Activated naive CD4-positive, alpha-beta T cell treated with anti-CD3 and anti-CD28 coated beads, Interleukin-2, amount 50 U/mL, for 72 hours (primary cell): ENCODE data around the gene PKHD1. TPM values are rescaled to one million over a fixed set of nuclear protein-coding genes. Genes with fewer than 3 reads are reported as not detected.

Experiments
- ATAC-seq, 2 donors: fragments of 150-1000 bp; cut with Tn5 transposase; 2 replicates each; pipeline ENCODE4 v1.10.0; 2021; ENCODE audit warnings: mild to moderate bottlenecking in 2 of 2, moderate library complexity in 2 of 2
- DNase-seq, 2 donors: peaks; one replicate each; pipeline ENCODE4 v3.0.0; 2021 to 2022; ENCODE audit warnings: low spot score in 2 of 2
- H3K27ac Mint-ChIP-seq, 2 donors: one replicate each; pipeline ENCODE4 v1.8.0; 2022; ENCODE audit warnings: mild to moderate bottlenecking in 2 of 2, mixed read lengths in 2 of 2
- H3K36me3 Mint-ChIP-seq, 2 donors: one replicate each; pipeline ENCODE4 v1.8.0; 2022; ENCODE audit warnings: mixed read lengths in 2 of 2
- H3K9me3 Mint-ChIP-seq, 2 donors: one replicate each; pipeline ENCODE4 v1.8.0; 2022; ENCODE audit warnings: mixed read lengths in 2 of 2
- total RNA-seq, 2 donors: library from RNA; stranded (reverse); gene quantifications; one replicate each; pipeline ENCODE4 v1.2.3, GENCODE V29; 2022

PKHD1 gene
- total RNA-seq, 2 donors from 2014 or later: not detected

DNA sequence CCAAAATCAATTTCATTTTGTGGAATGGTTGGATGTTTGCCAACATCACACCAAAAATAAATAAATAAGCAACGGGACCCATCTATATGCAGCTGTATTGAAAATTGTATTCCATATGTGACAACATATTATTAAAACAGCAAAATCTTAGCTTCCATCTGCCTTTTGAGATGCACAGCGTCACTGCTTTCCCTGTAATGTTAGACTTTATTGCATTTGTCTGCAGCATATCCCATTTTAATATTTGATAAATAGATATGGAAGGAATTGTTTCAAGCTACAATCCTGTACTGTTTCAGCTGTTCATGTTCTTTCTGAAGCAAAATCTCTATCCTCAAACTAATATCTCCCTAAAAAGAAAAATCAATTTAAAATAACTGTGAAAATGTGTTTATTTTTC lies 509.1 kb downstream of the PKHD1 start:
- ATAC-seq (no peak), DNase-seq (no peak)
- H3K36me3 Mint-ChIP-seq: no peaks in the 10 kb centered on the region
- peaks cover 4 to 5% of the 10 kb centered on the region in 2 donors for H3K9me3 Mint-ChIP-seq
- no peak overlapping the region for H3K27ac Mint-ChIP-seq

DNA sequence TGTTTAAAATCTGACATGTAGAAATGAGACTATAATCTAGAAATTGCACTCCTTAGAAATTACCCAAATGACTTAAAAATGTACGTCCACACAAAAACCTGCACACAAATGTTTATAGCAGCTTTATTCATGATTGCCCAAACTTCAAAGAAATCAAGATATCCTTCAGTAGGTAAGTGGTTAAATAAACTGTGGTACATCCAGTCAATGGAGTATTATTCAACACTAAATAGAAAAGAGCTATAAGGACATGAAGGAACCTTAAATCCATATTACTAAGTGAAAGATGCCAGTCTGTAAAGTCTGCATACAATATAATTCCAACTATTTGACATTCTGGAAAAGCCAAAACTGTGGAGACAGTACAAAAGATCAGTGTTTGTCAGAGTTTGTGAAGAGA lies 513.4 kb downstream of the PKHD1 start:
- Mint-ChIP-seq H3K9me3 (peaks cover 0 to 3% of the 10 kb centered on the region in 2 donors), H3K36me3 (no peaks in the 10 kb centered on the region), H3K27ac (no peak overlapping the region)
- ATAC-seq (no peak), DNase-seq (no peak)

DNA sequence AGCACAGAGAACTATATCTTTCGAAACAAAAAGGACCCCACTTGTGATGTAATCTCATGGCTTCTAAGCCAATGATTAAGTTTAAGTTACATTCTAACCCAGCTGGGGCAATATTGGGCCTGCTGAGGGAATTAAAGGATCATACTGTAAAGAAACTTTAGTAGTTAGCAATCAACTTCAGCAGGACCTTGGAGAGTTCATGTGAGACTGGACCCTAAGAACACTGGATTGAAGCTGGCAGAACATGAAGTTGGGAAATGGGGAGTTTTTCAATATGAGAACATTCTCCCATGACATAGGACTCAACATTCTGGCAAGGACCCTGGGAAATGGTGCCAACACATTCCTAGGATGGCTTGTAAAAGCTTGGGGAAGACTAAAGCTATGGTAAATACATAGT lies 516.2 kb downstream of the PKHD1 start:
- ATAC-seq: no peak
- H3K9me3 Mint-ChIP-seq: peaks cover 3 to 6% of the 10 kb centered on the region in 2 donors
- DNase-seq: no peak
- no peak overlapping the region for H3K27ac Mint-ChIP-seq
- H3K36me3 Mint-ChIP-seq: no peaks in the 10 kb centered on the region

DNA sequence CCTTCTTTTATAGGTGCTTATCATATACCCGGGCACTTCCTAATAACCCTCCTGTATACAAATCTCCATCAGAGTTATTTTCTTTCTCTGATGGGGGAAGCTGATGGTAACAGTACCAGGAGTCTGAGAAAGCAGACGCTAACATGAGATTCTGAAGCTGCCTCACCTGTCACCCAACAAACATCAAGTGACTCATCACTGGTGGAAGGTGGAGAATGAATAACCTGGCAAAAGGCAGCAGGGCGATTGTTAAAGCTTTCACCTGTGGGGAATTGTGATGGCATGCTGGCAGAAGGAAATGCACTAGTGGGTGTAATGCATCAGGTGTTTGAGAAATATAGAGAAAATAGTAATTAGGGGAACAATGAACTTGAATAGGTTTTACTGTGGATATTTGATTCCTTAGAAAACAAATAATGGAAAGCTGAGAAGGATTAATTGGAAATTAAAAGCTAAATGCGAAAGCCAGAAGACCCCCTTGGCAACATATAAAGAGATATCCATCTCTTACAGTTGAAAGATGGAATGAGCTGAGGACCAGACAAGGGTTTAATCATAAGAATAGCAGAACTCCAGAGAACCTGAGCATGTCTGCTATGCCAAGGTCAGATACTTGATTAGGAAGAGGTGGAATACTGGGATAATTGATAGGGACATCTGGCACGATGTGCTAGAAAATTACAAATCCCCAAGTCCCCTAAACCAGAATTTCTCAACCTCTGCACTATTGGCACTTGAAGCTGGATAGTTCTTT lies 517.1 kb downstream of the PKHD1 start:
- no peaks in the 10 kb centered on the region for H3K36me3 Mint-ChIP-seq
- peaks cover 3 to 6% of the 10 kb centered on the region in 2 donors for H3K9me3 Mint-ChIP-seq
- H3K27ac Mint-ChIP-seq: no peak overlapping the region
- DNase-seq: no peak
- no peak for ATAC-seq

DNA sequence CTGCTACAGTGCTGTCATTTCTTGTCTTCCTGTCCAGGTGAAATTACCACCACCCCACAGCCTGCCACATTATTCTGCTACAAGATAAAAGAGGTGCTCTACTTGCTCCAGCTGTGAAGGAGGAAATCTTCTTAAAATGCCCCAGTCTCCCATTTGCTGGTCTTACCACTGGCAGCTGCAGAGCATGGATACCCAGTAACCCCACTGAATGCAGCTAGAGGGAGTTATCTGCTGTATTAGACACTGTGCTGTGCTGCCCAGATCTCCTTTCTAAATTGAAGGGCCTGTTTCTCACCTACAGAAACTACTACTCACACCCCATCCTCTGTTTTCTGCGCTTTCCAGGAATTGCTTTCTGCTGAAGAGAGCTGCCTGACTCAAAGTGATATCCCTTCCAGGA lies 517.8 kb downstream of the PKHD1 start:
- Mint-ChIP-seq H3K27ac (no peak overlapping the region), H3K36me3 (no peaks in the 10 kb centered on the region), H3K9me3 (peaks cover 3 to 6% of the 10 kb centered on the region in 2 donors)
- ATAC-seq (no peak), DNase-seq (no peak)

DNA sequence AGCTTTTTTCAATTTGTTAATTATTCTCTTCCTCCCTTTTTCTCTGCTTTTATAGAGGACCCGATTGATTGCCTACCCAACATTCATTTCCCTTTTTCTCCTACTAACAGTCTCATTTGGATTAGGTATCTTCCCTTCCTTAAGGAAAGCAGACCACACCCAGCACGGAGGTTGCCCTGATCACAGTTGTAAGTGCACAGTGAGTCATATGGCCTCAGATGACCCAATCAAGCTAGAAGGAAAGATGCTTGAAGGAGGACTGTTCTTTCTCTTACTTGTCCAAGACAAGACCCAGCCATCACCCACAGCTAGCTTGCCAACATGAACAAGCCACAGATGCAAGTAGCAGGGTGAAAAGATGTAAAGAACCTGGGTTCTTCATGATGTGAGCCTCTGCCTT lies 518.6 kb downstream of the PKHD1 start:
- Mint-ChIP-seq H3K27ac (no peak overlapping the region), H3K36me3 (no peaks in the 10 kb centered on the region), H3K9me3 (peaks cover 3 to 6% of the 10 kb centered on the region in 2 donors)
- no peak for DNase-seq
- no peak for ATAC-seq

DNA sequence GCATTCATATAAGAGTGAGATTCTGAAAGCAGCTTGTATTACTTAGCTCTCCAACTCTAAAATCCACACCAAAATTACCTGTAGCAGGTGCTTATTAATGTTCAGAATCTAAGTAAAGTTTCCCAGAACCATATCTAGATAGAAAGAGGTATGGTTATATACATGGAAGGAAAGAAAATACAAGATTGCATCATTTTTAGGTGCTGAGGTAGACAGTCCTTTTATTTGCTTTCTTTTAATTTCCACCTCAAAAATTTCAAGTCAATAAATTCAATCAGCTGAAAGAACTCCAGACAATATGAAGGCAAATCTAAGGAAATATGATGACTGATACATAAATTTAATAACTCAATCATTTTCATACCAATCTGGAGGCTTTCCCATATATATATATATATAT lies 521.9 kb downstream of the PKHD1 start:
- DNase-seq: no peak
- H3K9me3 Mint-ChIP-seq: peaks cover 0 to 6% of the 10 kb centered on the region in 2 donors
- H3K27ac Mint-ChIP-seq: no peak overlapping the region
- ATAC-seq: no peak
- no peaks in the 10 kb centered on the region for H3K36me3 Mint-ChIP-seq

Other genes with a start within 250 kb of the PKHD1 start
- gene IL17A, start 98.8 kb upstream of the PKHD1 start, total RNA-seq: 1 to 10 TPM in 1 of 2 donors, under 1 TPM in 1; 0.14 to 1.3 TPM
- 10 to 100 TPM in 1 of 2 donors, 1 to 10 TPM in 1; 6.2 to 13.9 TPM for gene IL17F, start 156.9 kb upstream of the PKHD1 start, total RNA-seq
- 100 to 1,000 TPM; 239 to 276 TPM for gene MCM3, start 197.1 kb upstream of the PKHD1 start, total RNA-seq